Stimulated activated CD4-positive, alpha-beta T cell treated with anti-CD3 and anti-CD28 coated beads, Interleukin-1b, Interleukin-23, amount 100 ng/mL, for 48 hours (primary cell): Measurements from ENCODE around the gene TMEM62.

Source experiments
- DNase-seq: peaks from one replicate; pipeline ENCODE4 v3.0.0-alpha.2; 2020

The TMEM62 gene

GRCh38 chr15:43133430-43134156 lies at the start of gene TMEM62:
TSS of gene TMEM62 (plus strand) at chr15:43133586. CDS start at chr15:43133803, 217 bp downstream.
- DNase-seq = peak; percentile 58

- DNase-seq = no peak
Observed at GRCh38 chr15:43085921-43086320, 47.5 kb upstream of the TMEM62 start.

- no peak for DNase-seq
Observed at GRCh38 chr15:43086551-43086950, 46.8 kb upstream of the TMEM62 start.

GRCh38 chr15:43091859-43092258 lies 41.5 kb upstream of the TMEM62 start:
- no peak for DNase-seq

GRCh38 chr15:43093026-43093425 lies 40.4 kb upstream of the TMEM62 start:
- no peak for DNase-seq

- no peak for DNase-seq
Observed at GRCh38 chr15:43094416-43095030, 38.9 kb upstream of the TMEM62 start.

- DNase-seq = no peak
Observed at GRCh38 chr15:43095243-43095642, 38.1 kb upstream of the TMEM62 start.

GRCh38 chr15:43095708-43096347 lies 37.6 kb upstream of the TMEM62 start:
- DNase-seq = no peak

GRCh38 chr15:43096411-43096810 lies 37.0 kb upstream of the TMEM62 start:
- DNase-seq = no peak

- DNase-seq = no peak
Observed at GRCh38 chr15:43099105-43099845, 34.1 kb upstream of the TMEM62 start.

- no peak for DNase-seq
Observed at GRCh38 chr15:43100971-43101370, 32.4 kb upstream of the TMEM62 start.

- no peak for DNase-seq
Observed at GRCh38 chr15:43102187-43102586, 31.2 kb upstream of the TMEM62 start.

GRCh38 chr15:43103907-43104306 lies 29.5 kb upstream of the TMEM62 start:
- no peak for DNase-seq

- DNase-seq = no peak
Observed at GRCh38 chr15:43104426-43104825, 29.0 kb upstream of the TMEM62 start.

GRCh38 chr15:43105077-43105736 lies 28.2 kb upstream of the TMEM62 start:
- DNase-seq = peak; percentile 15

- DNase-seq = peak; percentile 91
Observed at GRCh38 chr15:43105778-43106485, 27.5 kb upstream of the TMEM62 start, which contains the start of gene UBR1. TSS of gene UBR1 (minus strand) at chr15:43106038. CDS start at chr15:43106022, 16 bp downstream.

- no peak for DNase-seq
Observed at GRCh38 chr15:43106486-43106829, 26.9 kb upstream of the TMEM62 start.

GRCh38 chr15:43107751-43108150 lies 25.6 kb upstream of the TMEM62 start:
- no peak for DNase-seq

- DNase-seq = no peak
Observed at GRCh38 chr15:43111354-43111753, 22.0 kb upstream of the TMEM62 start.

GRCh38 chr15:43118286-43118685 lies 15.1 kb upstream of the TMEM62 start:
- no peak for DNase-seq

- DNase-seq = no peak
Observed at GRCh38 chr15:43118829-43119228, 14.6 kb upstream of the TMEM62 start.

GRCh38 chr15:43121863-43122262 lies 11.5 kb upstream of the TMEM62 start:
- no peak for DNase-seq
